ENCODE measurements around the gene YPEL2.
"Not testable (repeated sequence)": the region's sequence is repeated elsewhere in the genome, so short reads cannot be mapped to it uniquely, and the experiment has no call there.

YPEL2 gene

GRCh38 chr17:59406808-59407381 is 75.4 kb downstream of the YPEL2 start:
- TF ChIP-seq, protein P1, sequence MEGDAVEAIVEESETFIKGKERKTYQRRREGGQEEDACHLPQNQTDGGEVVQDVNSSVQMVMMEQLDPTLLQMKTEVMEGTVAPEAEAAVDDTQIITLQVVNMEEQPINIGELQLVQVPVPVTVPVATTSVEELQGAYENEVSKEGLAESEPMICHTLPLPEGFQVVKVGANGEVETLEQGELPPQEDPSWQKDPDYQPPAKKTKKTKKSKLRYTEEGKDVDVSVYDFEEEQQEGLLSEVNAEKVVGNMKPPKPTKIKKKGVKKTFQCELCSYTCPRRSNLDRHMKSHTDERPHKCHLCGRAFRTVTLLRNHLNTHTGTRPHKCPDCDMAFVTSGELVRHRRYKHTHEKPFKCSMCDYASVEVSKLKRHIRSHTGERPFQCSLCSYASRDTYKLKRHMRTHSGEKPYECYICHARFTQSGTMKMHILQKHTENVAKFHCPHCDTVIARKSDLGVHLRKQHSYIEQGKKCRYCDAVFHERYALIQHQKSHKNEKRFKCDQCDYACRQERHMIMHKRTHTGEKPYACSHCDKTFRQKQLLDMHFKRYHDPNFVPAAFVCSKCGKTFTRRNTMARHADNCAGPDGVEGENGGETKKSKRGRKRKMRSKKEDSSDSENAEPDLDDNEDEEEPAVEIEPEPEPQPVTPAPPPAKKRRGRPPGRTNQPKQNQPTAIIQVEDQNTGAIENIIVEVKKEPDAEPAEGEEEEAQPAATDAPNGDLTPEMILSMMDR (IDR thresholded peaks at IDR 0.05; ENCODE audit: borderline replicate concordance, control extremely low read depth, extremely low read depth, insufficient read depth, missing control alignments) = no peak
- in situ Hi-C loops (cut with MboI; ENCODE audit: low sequenced_read_pairs, unreplicated experiment) = no loop called here
- DNase-seq (ENCODE audit: low spot score) = no peak

DNA sequence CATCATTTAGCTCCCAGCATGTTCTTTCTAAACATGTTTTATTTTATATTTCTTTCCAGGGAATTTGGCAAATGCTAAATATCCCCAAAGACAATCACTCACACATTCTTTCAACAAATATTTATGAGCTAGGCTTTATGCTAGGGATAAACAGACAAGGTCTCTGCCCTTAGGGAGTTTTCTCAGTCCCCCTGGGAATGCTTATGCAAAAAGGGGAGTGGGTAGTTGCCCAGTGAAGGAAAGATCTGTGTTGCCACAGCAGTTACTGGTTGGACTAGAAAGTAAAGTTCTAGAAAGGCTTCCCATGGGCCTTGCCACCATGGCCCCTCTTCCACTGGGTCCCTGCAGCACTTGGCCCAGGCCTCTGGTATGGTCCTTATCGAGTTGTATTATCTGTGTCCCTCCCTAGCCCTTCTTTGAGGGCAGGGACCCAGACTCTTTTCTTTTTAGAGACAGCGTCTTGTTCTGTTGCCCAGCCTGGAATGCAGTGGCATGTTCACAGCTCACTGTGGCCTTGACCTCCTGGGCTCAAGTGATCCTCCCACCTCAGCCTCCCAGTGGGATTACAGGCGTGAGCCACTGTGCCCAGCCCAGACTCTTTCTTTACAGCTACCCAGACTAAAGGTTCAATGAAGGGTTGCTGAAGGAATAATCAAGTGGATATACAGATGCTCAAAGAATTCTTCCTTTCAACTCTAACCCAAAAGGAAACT is 78.0 kb downstream of the YPEL2 start:
- in situ Hi-C loops (cut with MboI; ENCODE audit: low sequenced_read_pairs, unreplicated experiment) = no loop called here

GRCh38 chr17:59410049-59410437 is 78.6 kb downstream of the YPEL2 start:
- in situ Hi-C loops (cut with MboI; ENCODE audit: low sequenced_read_pairs, unreplicated experiment) = no loop called here
- TF ChIP-seq, protein P1 (IDR thresholded peaks at IDR 0.05; ENCODE audit: borderline replicate concordance, control extremely low read depth, extremely low read depth, insufficient read depth, missing control alignments) = no peak
- DNase-seq (ENCODE audit: low spot score) = no peak

More for the DNA sequence above, 78.0 kb downstream of the YPEL2 start:
- no peak for DNase-seq (ENCODE audit: low spot score)
- TF ChIP-seq, protein P1 (IDR thresholded peaks at IDR 0.05; ENCODE audit: borderline replicate concordance, control extremely low read depth, extremely low read depth, insufficient read depth, missing control alignments) = no peak

DNA sequence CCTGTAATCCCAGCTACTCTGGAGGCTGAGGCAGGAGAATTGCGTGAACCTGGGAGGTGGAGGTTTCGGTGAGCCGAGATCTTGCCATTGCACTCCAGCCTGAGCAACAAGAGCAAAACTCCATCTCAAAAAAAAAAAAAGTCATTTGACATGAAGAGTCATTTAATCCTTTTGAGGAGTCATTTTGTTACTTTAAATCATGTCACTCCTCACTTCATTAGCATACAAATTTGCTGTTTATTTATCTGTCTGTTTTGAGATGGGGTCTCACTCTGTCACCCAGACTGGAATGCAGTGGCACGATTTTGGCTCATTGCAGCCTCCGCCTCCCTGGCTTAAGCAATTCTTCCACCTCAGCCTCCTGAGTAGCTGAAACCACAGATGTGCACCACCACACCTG is 81.0 kb downstream of the YPEL2 start:
- DNase-seq (ENCODE audit: low spot score); in situ Hi-C loops (cut with MboI; ENCODE audit: low sequenced_read_pairs, unreplicated experiment): not testable (repeated sequence)

- TF ChIP-seq, protein P1 (IDR thresholded peaks at IDR 0.05; ENCODE audit: borderline replicate concordance, control extremely low read depth, extremely low read depth, insufficient read depth, missing control alignments) = no peak
- no peak for DNase-seq (ENCODE audit: low spot score)
- in situ Hi-C loops (cut with MboI; ENCODE audit: low sequenced_read_pairs, unreplicated experiment) = no loop called here
Measured at GRCh38 chr17:59413014-59413766, 81.7 kb downstream of the YPEL2 start.

- in situ Hi-C loops (cut with MboI; ENCODE audit: low sequenced_read_pairs, unreplicated experiment) = no loop called here
- TF ChIP-seq, protein P1 (IDR thresholded peaks at IDR 0.05; ENCODE audit: borderline replicate concordance, control extremely low read depth, extremely low read depth, insufficient read depth, missing control alignments) = no peak
- DNase-seq (ENCODE audit: low spot score) = no peak
Measured at GRCh38 chr17:59415397-59415796, 83.9 kb downstream of the YPEL2 start.

DNA sequence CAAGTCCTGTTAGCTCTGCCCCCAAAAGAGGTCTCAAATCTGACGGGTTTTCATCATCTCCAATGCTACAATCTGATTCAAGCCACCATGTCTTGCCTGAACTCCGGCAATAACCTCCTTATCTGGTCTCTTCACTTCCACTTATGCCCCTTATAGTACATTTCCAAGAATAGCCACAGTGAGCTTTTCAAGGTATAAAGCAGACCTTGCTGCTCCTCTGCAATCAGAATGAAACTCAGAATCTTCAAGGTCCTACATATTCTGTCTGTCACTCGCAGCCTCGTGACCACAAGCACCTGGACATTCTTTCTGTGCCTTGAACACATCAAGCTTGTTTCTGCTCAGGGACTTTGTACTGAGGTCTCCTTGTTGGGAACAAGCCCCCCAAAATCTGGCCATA is 84.7 kb downstream of the YPEL2 start:
- no peak for DNase-seq (ENCODE audit: low spot score)
- TF ChIP-seq, protein P1 (IDR thresholded peaks at IDR 0.05; ENCODE audit: borderline replicate concordance, control extremely low read depth, extremely low read depth, insufficient read depth, missing control alignments) = no peak
- in situ Hi-C loops (cut with MboI; ENCODE audit: low sequenced_read_pairs, unreplicated experiment) = no loop called here
